22Rv1 (cell line): ENCODE results near the gene BRS3.

ENCODE experiments used
- H3K27ac ChIP-seq: fragments of 450-650 bp; 2 replicates; pipeline ENCODE4 v1.5.1; 2017
- ZFX ChIP-seq: fragments of 450-650 bp; IDR thresholded peaks from 2 replicates; pipeline ENCODE4 v1.6.1; 2017; ENCODE audit warnings: antibody characterized with exemption, borderline replicate concordance
- TF ChIP-seq, protein P1 (sequence below): fragments of 450-650 bp; IDR thresholded peaks from 2 replicates; pipeline ENCODE4 v1.5.1; 2017; ENCODE audit warnings: mild to moderate bottlenecking

BRS3 gene

DNA sequence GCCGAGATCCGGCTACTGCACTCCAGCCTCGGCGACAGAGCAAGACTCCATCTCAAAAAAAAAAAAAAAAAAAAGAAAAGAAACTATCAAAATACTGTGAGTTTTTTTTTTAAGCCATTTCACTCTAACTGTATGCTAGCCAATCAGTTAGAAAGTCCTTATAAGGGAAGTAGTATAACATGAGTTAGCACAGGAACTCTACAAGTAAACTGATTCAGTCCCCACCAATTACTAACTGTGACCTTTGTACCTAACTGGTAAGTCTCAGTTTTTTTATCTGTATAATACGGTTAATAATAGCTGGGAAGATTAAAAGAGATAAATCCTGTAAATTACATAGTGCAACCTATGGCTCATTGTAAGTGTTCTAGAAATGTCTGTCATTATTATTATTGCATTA is 35.1 kb upstream of the BRS3 start:
- no peak for TF ChIP-seq ZFX
- TF ChIP-seq, protein P1, sequence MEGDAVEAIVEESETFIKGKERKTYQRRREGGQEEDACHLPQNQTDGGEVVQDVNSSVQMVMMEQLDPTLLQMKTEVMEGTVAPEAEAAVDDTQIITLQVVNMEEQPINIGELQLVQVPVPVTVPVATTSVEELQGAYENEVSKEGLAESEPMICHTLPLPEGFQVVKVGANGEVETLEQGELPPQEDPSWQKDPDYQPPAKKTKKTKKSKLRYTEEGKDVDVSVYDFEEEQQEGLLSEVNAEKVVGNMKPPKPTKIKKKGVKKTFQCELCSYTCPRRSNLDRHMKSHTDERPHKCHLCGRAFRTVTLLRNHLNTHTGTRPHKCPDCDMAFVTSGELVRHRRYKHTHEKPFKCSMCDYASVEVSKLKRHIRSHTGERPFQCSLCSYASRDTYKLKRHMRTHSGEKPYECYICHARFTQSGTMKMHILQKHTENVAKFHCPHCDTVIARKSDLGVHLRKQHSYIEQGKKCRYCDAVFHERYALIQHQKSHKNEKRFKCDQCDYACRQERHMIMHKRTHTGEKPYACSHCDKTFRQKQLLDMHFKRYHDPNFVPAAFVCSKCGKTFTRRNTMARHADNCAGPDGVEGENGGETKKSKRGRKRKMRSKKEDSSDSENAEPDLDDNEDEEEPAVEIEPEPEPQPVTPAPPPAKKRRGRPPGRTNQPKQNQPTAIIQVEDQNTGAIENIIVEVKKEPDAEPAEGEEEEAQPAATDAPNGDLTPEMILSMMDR, result no peak
- no peak overlapping the region for H3K27ac ChIP-seq

DNA sequence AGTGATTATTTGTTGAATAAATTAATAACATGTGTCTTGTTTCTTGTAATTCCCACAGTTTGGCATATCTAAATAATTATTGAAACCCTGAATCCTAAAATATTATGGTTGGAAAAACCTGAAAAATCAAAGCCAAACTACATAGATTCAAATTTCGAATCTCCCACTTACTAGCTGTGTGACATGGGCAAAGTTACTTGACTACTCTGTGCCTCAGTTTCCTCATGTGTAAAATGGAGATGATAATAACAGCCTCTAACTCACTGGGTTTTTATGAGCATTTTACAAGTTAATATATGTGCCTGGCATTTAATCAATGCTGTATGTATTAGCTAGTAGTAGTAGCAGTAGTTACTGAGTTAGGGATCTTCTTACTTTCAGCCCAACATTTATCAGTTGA is 34.6 kb upstream of the BRS3 start:
- H3K27ac ChIP-seq, result no peak overlapping the region

DNA sequence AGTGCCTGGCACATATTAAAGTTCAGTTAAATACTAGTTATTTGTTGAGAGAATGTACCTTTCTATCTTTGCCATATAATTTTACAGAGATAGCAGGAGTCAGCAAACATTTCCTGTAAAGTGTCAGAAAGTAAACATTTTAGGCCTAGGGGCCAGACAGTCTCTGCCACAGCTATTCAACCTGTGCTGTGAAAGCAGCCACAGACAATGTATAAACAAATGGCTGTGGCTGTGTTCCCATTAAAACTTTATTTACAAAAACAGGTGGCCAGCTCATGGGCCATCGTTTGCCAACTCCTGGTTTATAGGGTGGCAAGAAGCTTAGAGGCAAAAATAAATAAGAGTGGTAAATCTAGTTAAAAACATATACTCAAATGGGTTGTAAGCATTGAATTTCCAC is 34.0 kb upstream of the BRS3 start:
- TF ChIP-seq, protein P1, result no peak
- no peak for TF ChIP-seq ZFX
- no peak overlapping the region for H3K27ac ChIP-seq

More for the DNA sequence above, 34.6 kb upstream of the BRS3 start:
- TF ChIP-seq, protein P1, result no peak
- TF ChIP-seq ZFX, result no peak

DNA sequence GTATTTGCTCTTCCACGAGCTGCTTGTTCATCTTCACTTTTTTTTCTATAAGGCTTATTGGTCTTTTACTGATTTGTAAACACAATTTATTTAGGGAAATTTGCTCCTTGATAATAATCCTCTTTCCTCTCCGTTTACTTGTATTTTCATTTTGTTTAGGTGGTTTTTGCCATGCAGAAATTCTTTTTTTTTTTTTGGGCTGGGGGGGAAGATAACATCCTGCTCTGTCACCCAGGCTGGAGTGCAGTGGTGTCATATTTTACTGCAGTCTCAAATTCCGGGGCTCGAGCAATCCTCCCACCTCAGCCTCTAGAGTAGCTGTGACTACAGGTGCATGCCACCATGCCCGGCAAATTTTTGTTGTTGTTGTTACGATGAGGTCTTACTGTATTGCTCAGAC is 31.6 kb upstream of the BRS3 start:
- TF ChIP-seq ZFX, result no peak
- TF ChIP-seq, protein P1, result no peak
- H3K27ac ChIP-seq, result no peak overlapping the region

DNA sequence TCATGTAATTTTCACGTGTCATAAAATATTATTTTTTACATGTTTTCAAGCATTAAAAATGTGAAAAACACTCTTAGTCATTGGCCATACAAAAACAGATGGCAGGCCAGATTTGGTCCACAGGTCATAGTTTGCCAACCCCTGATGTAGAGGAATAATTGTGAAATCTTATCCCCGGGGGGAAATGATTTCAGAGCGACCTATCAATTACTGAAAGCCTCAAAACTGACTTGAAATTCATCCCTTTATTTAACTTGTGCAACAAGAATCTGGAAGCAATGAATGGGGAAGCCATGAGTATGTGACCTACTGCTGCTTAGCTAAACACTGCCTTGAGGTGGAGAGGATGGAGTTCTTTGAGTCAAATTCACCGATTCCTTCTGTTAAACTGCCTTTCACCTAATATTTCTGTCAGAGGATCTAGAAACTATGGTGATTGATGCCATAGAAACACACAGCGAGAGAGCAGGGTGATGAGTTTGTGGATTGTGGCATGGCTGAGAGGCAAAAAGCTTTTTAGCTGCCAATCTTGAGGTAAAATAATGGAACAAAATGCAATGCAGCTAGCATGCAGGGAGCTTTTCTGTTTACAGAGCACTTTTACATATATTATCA is 30.3 kb upstream of the BRS3 start:
- H3K27ac ChIP-seq, result no peak overlapping the region
- TF ChIP-seq, protein P1, result no peak
- no peak for TF ChIP-seq ZFX

DNA sequence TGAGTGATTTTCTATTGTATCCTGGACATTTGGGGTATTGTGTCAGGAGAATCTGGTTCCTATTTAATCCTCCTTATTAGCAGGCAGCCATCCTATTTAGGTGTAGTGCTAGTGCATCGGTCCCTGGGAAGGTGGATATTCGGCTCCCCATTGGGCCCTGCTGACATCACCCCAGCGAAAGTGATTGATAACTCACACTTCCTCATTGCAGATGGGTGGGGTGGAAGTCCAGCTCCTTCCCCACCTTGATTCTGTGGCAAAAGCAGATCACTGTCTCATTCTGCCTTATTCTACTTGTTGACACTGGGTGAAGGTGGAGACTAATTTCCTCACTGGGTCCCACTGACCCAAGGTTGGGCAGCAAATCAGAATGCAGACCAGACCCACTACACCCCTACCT is 23.2 kb upstream of the BRS3 start:
- TF ChIP-seq, protein P1, result no peak
- no peak for TF ChIP-seq ZFX
- H3K27ac ChIP-seq, result no peak overlapping the region

DNA sequence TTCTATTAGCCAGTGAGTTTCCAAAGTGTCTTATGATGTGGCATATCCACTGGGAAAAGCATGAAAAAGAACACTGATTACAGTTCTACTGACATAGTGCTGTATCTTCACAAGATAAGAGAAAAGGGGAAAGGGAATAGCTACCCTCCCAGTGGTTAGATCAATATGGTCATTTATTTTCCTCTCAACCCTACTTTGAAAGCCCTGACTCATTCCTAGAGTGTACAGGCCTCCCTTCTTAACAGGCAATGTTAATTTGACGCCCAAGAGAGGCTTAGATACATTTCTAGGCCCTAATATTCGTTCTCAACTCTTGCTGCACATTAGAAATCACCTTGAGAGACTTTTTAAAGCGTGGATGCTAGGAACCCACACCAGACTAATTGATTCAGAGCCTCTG is 20.4 kb upstream of the BRS3 start:
- TF ChIP-seq ZFX, result no peak
- TF ChIP-seq, protein P1, result no peak
- H3K27ac ChIP-seq, result no peak overlapping the region
